ENCODE measurements around the gene CASZ1. TPM values are rescaled to one million over a fixed set of nuclear protein-coding genes. Genes with fewer than 3 reads are reported as not detected.

Gene CASZ1
- total RNA-seq, 1 experiment from 2014 or later: 8.5 TPM

DNA sequence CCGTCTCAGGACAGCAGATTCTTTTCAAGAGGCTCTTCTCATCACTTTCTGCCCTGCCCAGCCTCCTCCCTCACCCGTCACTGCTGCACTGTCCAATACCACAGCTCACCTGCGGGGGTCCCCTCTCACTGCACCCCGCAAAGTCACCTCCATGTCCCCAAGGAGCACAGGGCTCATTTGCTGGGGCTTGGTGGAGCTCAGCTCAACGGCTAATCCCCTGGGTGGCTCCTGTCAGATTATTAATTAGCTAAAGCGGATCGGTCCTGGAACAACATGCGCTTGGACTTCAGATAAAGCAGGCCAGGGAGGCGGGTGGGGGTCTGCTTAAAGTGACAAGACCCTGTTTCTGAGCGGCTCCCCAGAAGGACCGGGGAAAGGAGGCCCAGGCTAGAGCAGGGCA lies 43.1 kb downstream of the CASZ1 start:
- no peak for DNase-seq (ENCODE audit: low read depth)

DNA sequence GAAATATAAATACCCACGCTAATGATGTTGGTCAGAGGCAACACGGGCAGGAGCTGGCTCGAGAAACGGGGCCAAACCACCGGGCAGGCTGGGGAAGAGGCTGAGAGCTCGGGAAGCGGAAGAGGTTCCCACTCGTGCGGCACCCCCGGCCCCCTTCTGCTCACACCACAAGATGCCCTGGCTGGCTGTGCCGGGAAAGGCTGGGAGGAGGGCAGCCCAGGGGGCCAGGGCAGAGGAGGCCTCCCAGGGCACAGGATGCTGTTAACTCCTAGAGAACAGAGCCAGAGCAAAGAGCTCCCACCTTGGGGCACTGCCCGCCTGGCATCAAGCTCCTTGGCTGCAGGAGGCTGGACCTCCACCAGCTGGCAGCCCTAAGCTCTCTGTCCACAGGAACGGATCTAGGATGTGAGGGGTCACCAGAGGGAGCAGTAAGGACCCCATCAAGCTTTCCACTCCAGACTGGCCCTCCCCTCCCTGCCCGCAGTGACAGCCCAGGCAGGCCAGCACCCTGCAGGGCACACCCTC lies 44.8 kb downstream of the CASZ1 start:
- no peak for DNase-seq (ENCODE audit: low read depth)

DNA sequence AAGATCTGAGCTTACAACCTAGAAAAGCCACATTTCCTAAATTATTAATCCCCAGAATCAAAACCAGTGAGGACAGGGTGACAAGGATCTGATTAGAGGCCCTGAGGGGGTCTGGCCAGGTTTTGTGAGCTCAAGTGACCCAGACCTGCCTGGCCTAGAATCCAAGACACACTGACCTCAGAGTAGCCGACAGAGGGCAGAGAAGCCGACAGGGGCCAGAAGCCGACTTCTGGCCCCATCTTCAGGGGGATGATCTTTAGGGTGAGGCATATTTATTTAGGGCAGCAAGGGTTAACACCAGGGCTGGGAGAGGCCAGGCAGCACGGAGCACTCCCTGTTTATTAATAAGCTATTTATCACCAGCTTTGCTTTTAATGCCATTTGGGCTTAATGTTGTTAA lies 45.3 kb downstream of the CASZ1 start:
- DNase-seq (ENCODE audit: low read depth): no peak

DNA sequence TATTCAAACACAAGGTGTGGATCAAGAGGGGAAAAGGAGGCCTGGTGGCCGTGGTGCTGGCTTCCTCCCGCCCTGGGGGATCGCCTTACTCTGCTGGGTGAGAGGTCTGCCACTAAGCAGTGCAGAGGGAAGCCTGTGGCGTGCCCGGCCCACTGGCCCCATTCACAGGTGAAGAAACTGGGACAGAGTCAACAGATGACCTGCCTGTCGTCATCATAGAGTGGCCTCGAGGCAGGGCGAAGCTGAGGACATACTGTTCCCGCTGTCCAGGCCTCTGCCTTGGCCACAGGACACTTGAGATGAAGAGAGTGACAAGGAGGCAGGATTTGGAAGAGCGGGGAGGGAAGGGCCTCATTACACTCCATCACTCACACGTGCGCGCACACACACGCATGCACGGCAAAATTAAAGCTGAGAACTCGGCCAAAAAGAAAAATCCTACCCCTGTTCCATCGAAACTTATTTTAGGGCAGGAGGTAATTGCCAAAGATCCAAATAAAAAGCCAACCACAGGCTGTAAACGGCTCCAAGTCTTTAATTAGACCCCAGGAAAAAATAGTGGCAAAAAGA lies 50.5 kb downstream of the CASZ1 start:
- no peak for DNase-seq (ENCODE audit: low read depth)

DNA sequence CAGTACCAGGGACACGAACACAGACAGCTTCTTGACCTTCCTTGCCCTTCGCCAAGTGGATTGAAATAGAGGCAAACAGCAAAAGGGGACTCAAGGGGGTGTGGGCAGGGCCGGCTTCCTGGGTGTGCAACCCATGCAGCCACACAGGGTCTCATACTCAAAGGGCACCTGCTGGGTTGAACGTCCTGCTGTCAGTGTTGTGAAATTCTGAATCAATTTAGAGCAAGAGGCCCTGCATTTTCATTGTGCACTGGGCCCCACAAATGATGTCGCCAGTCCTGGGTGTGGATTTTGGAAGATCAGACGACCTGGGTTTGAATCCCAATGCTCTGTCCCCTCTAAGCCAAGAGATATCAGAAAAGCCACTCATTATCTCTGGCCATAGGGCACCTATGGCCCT lies 51.1 kb downstream of the CASZ1 start:
- DNase-seq (ENCODE audit: low read depth): no peak

DNA sequence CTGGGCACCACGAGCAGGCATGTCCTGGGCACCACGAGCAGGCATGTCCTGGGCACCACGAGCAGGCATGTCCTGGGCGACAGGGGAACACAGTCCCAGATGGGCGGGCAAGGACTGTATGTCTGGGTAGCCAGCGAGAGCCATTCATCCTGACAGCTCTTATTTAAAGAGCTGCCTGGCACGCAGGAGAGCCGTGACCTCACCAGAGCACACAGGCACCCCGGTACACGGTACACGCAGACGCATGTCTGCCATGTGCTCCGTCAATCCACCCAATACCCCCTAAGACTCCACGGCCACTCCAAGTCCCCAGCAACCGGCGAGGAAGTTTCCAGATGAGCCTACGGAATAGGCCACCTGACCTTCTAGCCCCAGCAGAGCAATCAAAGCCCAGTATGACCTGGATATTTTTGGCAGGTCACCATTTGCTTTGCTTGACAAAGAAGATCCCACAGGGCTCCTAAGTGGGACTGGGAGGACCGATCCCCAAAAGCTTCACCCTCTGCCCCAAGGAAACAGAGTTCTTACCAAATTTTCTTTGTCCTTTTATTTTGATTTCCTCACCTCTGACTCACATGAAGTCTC lies 51.7 kb downstream of the CASZ1 start:
- DNase-seq (ENCODE audit: low read depth): no peak

DNA sequence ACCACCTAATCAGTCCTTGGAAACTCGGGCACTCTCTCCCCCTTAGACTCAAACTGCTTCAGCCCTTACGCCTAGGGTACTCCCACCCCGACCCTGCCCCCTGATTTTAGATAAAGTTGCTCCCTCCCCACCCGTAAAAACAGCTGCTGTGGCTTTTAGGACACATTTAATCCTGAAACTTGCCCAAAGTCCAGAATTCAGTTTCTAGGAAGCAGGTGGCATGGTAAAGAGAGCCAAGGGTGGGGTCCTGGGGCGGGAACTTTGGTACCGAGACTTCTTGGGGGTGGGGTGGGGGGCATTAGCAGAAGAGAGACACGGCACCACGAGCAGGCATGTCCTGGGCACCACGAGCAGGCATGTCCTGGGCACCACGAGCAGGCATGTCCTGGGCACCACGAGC lies 52.4 kb downstream of the CASZ1 start:
- DNase-seq (ENCODE audit: low read depth): no peak

DNA sequence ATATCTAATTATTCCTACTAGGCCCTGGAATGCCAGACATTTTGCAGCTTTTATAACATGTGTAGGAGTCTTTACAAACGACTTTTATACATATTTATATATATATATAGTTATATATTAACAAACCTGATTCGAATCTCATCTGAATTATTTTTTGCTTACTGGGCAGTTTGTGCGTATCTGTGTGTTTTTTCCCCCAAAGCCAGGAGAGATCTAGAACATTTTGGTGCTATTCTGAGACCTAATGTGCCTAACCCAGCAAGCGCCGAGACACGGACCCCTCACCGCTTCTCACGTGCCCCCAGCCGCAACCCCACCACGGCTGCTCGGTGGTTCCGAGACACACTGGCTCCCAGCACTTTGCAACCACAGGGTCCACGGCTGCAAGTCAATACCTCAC lies 54.8 kb downstream of the CASZ1 start:
- no peak for DNase-seq (ENCODE audit: low read depth)

DNA sequence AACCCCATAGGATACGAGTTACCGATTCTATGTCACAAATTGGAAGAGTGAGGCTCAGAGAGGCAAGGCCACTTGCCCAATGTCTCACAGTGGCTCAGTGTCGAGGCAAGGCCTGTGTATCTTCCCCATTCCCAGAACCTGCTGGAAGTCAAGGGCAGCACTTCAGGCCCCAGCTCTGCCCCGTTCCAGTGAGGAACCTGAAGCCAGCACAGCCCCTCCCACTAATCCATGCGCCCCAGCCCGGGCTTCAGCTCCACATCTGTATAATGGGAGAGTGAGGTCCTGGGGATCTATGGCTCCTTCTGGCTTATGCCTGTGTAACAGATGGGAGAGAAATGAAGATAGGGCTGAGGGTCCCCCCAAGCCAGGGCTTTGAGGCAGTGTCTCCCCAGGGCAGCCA lies 56.3 kb downstream of the CASZ1 start:
- DNase-seq (ENCODE audit: low read depth): no peak

DNA sequence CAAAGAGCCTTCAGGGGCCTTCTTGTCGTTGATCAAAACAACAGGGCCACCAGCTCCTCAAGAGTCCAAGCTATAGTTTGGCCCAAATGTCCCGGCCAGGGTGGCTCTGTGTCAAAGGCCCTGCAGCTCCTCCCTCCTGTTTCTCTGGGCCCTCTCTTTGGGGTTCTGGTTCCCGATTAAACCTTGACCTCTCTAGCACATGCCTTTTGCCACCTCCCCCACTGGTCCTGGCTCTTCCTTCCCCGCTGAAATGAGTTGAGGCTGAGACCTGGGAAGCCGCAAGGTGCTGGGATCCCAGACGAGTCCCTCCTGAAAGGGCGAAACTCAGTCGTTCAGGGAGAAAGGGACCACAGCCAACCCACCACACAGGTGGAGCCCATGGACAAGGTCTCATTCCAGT lies 56.9 kb downstream of the CASZ1 start:
- no peak for DNase-seq (ENCODE audit: low read depth)

DNA sequence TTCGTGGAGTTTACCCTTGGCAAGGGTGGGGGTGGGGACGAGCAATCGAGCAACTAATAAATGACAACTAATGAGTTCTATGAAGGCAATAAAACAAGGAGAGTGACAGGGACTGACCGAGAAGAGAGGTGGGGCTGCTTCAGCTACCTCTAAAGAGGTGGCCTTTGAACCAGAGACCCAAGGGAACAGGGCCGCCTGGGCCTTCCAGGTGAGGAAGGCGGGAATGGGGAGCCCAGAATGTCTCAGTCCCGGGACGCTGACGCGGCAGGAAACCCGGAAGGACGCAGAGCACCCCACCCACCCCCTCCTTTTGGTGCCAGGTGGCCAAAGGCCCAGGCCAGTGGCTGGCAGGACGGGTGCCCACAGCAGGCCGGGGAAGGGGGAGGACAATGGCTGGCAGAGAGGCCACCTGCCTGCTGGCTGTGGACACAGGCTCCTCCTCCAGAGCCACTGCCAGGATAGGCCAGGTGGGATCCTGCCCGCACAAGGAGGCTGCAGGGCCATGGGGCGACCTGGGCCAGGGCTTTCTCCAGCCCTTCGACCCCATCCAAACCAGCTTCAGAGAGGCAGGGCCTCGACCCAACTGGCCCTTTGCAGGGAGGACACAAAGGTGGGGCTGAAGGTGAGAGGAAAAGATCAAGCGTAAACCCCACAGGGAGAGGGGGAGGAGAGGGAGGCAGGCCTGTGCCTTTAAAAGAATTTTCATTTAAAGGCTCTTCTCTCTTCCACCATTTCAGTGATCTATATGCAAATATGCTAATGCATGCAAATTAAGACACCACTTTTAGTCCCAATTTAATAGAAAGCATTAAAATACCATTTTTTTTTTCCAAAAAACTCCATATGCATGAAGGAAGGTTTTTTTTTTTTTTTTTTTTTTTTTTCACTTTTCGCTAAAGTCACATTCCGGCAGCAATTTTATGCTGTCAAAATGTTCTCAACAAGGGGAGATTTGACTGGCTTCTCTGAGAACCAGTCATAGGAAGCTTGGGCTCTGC lies 58.1 kb downstream of the CASZ1 start:
- no peak for DNase-seq (ENCODE audit: low read depth)

DNA sequence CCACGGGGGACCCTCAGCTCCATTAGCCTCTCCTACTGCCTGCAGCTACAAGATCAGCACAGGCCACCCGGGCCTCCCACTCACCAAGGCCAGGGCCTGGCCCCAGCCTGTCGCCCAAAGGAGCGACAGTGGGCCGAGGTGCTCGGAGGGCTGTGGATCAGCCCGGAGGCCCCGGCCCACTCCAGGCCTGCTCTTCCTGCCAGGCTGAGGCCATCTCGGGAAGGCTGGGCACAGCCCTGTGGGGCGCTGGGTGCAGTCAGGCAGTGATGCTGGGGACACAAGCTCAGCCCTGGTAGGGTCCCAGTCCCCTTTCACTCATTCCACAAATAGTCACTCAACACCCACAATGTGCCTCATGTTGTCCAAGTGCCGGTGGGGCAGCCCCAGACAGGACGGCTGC lies 58.8 kb downstream of the CASZ1 start:
- DNase-seq (ENCODE audit: low read depth): no peak

DNA sequence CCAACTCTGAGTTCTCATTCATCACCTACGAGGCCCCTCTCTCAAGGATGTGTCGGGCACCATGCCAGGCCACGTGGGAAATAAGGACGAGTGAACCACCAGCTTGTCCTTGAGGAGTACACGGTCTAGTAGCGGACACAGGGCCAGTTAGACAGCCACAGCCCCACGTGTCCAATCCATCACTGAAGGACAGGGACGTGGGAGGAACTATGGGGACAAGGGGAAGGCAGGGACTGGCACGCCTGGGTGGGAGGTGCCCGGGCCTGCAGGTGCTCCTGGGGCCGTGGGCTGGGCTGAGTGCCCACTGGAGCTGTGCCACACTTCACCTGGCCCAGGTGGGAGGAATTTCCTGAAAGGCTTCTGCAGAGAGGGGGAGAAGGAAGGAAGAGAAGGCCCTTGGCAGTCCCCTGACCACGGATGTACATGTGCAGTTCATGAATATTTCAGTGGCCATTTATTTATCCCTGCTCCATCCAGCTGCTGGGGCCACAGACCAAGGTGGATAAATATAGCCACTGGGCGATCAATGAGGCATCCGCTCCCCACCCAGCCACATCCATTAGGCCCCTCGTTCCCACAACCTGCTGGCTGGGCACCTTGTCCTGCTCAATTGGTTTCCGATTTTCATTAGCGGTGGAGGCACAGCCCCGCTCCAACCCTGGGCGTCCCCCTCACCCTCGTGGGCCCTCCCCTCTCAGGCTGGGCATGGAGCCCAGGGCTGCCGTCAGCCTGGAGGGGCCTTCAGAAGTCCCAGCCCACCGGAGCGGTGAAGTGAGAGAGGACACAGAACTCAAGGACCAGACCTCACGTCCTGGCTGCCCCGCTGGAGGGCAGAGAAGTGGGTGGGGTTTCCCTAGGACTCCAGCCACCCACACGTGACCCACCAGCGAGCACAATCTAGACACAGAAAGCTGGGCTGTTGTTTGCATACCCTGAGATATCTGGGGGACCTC lies 59.5 kb downstream of the CASZ1 start:
- no peak for DNase-seq (ENCODE audit: low read depth)

DNA sequence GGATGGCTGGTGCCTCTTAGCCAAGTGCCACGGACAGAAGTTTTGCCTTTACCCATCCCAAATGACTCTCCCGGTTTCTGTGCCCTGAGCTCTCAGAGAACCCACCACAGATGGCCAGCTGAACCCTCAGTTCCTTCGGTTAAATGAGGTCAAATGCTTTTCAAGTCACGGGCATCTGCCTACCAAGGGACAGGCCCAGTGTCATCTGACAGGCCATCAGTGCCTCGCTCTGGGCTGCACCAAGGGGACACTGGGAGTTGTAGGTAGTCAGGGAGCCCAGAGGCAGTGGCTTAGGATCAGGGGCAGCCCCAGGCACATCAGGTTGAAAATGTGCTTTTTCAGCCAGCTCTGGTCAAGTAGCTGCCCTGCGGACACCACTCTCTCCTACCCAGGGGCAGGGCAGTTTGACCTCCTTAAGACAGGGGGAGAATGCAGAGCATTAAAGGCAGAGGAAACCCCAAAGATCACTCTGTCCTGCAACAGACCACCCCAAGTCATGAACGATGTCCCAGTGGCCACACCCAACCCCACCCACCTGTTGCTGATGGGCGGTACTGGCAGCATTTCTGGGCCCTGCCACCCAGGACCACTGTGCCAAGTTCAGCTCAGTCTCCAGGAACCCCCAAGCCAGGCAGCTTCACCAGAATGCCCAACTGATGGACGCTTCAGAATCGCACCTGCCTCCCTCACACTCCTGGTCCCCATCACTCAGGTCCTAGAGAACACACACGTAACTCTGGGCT lies 60.7 kb downstream of the CASZ1 start:
- no peak for DNase-seq (ENCODE audit: low read depth)

DNA sequence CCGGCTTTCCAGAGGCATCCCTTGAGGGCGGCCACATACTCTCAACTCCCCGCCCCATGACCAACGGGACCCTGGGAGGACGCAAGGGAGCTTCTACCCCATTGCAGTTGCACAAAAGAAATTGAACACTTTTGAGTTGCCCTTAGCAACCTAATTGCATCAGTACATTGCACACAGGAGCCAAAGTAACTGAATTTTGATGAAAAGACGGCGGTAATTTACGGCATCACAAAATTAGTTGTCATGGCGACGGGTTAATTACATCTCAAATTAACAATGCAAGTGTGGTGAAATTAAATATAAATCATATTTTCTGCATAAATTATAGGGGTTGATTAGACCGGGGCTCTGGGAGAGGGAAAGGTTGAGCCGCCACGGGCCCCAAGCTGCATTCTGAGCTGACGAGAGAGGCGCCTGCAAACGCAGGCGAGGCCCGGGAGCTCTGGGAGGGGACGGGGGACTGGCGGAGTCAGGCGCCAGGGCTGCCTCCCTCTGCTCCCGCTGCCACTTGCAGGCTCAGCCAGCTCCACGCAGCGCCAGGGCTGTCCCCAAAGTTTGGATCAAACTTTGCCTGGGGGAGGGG lies 61.4 kb downstream of the CASZ1 start:
- DNase-seq (ENCODE audit: low read depth): no peak

DNA sequence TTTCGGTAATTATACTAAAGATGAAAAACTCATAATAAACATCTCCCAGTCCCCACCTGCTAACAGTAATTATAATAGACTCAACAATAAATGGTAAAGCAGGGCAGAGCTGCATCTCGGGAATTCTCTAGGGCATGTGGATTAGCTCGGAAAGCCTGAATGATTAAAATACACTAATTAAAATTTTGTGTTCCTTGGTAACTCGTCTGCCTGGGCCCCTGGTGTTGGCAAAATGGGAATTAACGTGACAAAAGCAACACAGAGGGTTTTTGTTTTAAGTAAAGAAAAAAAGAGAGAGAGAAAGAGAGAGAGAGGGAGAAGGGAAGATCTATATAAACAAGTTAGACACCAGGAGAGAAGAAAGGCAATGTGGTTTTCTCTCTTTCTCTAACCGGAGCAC lies 62.1 kb downstream of the CASZ1 start:
- no peak for DNase-seq (ENCODE audit: low read depth)

DNA sequence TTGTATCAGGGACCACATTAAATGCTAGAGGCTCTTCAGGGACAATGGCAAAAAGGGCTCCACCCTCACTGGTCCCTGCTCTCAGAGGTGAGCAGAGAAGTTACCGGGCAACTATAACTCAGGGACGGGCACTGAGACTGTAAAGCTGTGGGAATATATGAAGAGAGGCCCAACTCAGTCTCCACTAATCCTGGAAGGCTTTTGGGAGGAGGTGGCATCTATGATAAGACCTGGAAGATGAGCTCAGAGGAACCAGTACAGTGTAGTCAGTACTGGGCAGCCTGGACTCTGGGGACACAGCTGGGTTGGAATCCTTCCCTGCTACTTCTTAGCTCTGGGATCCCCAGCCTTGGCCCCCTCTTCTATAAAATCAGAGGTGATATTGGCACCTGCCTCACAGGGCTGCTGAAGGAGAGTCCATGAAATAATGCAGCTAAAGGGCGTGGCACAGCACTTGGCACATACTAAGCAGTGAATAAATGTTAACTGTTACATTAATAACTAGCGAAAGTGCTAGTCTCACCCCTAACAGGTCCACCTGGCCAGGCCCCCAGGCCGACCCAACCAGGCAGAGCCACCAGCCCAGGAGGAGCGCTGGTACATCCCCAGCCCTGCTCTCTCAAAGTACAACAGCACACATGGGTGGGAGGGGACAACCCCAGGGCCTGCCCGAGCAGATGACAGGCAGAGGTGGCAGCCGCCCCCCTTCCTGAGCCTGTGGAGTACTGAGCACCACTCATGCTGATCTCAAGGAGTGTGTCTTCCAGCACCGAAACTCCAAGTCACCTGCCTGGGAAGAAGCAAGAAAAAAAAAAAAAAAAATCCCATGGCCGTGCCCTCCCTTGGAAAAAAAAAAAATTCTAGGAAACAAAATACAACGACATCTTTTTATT lies 62.7 kb downstream of the CASZ1 start:
- DNase-seq (ENCODE audit: low read depth): no peak

DNA sequence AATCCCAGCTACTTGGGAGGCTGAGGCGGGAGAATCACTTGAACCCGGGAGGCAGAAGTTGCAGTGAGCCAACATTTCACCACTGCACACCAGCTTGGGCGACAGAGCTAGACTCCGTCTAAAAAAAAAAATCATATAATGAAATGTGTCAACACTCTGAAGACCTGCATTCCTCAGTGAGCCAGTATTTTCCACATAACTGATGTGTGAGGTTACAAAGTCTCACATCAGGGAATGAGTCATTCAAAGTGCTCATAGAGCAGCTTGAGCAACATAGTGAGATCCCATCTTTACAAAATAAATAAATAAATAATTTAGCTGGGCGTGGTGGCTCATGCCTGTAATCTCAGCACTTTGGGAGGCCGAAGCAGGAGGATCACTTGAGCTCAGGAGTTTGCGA lies 65.5 kb downstream of the CASZ1 start:
- peak; percentile 81 for DNase-seq (ENCODE audit: low read depth)

DNA sequence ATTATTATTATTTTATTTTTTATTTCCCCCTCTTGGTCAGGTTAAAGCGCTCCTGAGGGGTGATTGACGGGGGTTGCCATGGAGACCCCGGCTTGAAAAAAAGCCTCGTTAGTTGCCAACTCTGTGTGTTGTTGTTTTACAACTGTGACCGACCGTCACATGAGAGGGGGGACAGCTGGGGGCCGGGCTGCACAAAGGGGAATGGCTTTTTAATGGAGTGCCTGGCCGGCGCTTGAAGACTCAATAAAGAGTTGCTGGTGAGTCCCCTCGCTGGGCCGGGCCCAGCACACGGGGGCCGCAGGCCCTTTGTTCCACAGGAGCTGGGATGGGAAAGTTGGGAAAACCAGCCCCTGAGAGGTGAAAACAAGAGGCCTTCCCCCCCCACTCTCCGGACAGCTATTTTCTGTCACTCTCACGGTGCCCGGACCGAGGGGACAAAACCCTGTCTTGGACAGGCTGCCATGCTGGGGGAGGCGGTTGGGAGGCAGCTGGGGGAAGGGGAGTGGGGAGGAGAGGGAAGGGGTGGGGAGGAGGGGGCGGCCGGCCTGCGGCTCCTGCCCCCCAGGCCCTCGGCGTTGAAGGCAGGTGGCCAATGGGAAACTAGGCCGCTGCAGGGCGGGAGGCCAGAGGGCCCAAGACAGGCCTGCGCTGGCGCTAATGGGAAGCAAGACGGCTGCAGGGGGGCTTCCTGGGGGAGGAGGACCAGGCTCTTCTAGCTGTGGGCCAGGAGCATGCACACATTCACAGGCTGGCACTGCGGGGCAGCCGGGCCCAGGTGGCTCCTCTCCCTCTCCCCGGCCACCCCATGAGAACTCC lies 67.6 kb downstream of the CASZ1 start:
- DNase-seq (ENCODE audit: low read depth): no peak

Data from Daoy (cell line).